Choroid plexus epithelial cell (primary cell): ENCODE results near the gene SNX7.
A peak's percentile ranks its signal among the peaks of the same experiment; 100 is the strongest.

Source experiments
- DNase-seq: peaks from one replicate; pipeline ENCODE4 v3.0.0-alpha.2; 2010; ENCODE audit warnings: low read depth
- H3K4me3 ChIP-seq: 2 replicates; pipeline ENCODE4 v1.5.1; 2011; ENCODE audit warnings: low read depth, mild to moderate bottlenecking, control low read depth, low read length, moderate library complexity
- CTCF ChIP-seq: conservative IDR thresholded peaks from 2 replicates; pipeline ENCODE4 v1.5.1; 2011; ENCODE audit warnings: low read depth, mild to moderate bottlenecking, control low read depth, inconsistent platforms, low read length, moderate library complexity

Gene SNX7

GRCh38 chr1:98735756-98736155, 74.2 kb downstream of the SNX7 start:
- DNase-seq, result no peak
- H3K4me3 ChIP-seq, result no peak overlapping the region
- no peak for TF ChIP-seq CTCF

- no peak overlapping the region for H3K4me3 ChIP-seq
- no peak for TF ChIP-seq CTCF
- DNase-seq, result no peak
Measured at GRCh38 chr1:98737835-98738234, 76.3 kb downstream of the SNX7 start.

- no peak for DNase-seq
- H3K4me3 ChIP-seq, result no peak overlapping the region
- no peak for TF ChIP-seq CTCF
Measured at GRCh38 chr1:98739762-98740161, 78.2 kb downstream of the SNX7 start.

GRCh38 chr1:98741164-98741563, 79.6 kb downstream of the SNX7 start:
- no peak for DNase-seq
- no peak for TF ChIP-seq CTCF
- no peak overlapping the region for H3K4me3 ChIP-seq

- H3K4me3 ChIP-seq, result no peak overlapping the region
- TF ChIP-seq CTCF, result peak; percentile 56
- peak; percentile 40 for DNase-seq
Measured at GRCh38 chr1:98749152-98749756, 87.7 kb downstream of the SNX7 start.

GRCh38 chr1:98754176-98754575, 92.7 kb downstream of the SNX7 start:
- H3K4me3 ChIP-seq, result no peak overlapping the region
- TF ChIP-seq CTCF, result no peak

GRCh38 chr1:98761219-98761865, 99.8 kb downstream of the SNX7 start:
- peak; percentile 12 for DNase-seq
- H3K4me3 ChIP-seq, result no peak overlapping the region
- peak; percentile 27 for TF ChIP-seq CTCF

More at GRCh38 chr1:98754176-98754575, 92.7 kb downstream of the SNX7 start:
- no peak for DNase-seq
